Thymus (tissue), 11 donors: ENCODE results near the gene TMEM240. TPM values are rescaled to one million over a fixed set of nuclear protein-coding genes. Genes with fewer than 3 reads are reported as not detected.
"Not testable (repeated sequence)": the region's sequence is repeated elsewhere in the genome, so short reads cannot be mapped to it uniquely, and the experiment has no call there.

ENCODE experiments used
- DNase-seq, 9 donors: peaks; one replicate each; pipeline ENCODE4 v3.0.0-alpha.2; 2013; ENCODE audit warnings: low spot score in 9 of 9, low read depth in 6 of 9, missing footprints in 1 of 9
- H3K27ac ChIP-seq, 2 donors: one replicate each; pipeline ENCODE4 v1.5.1; 2013; ENCODE audit warnings: control low read depth in 1 of 2, low read depth in 1 of 2, low read length in 1 of 2, mild to moderate bottlenecking in 1 of 2, moderate library complexity in 1 of 2
- H3K27me3 ChIP-seq, 2 donors: one replicate each; pipeline ENCODE4 v1.5.1; 2013; ENCODE audit warnings: low read length in 1 of 2; ENCODE audit not compliant: control insufficient read depth in 2 of 2, insufficient read depth in 1 of 2
- H3K36me3 ChIP-seq, 2 donors: one replicate each; pipeline ENCODE4 v1.5.1; 2013; ENCODE audit warnings: low read length in 1 of 2, mild to moderate bottlenecking in 1 of 2, moderate library complexity in 1 of 2; ENCODE audit not compliant: control insufficient read depth in 2 of 2, insufficient read depth in 2 of 2
- H3K4me1 ChIP-seq, 2 donors: one replicate each; pipeline ENCODE4 v1.5.1; 2013; ENCODE audit warnings: low read length in 2 of 2; ENCODE audit not compliant: control insufficient read depth in 2 of 2, insufficient read depth in 2 of 2
- H3K4me3 ChIP-seq, 2 donors: one replicate each; pipeline ENCODE4 v1.5.1; 2013; ENCODE audit warnings: low read length in 2 of 2, control low read depth in 1 of 2, mild to moderate bottlenecking in 1 of 2
- H3K9me3 ChIP-seq, 2 donors: one replicate each; pipeline ENCODE4 v1.5.1; 2013; ENCODE audit warnings: low read length in 1 of 2, mild to moderate bottlenecking in 1 of 2; ENCODE audit not compliant: control insufficient read depth in 2 of 2, insufficient read depth in 1 of 2
- WGBS: extraction: QIAGEN DNeasy Blood & Tissue Kit; methylation state at CpG from one replicate; pipeline ENCODE4 v1.1.7; 2013; 5-methylcytosine and 5-hydroxymethylcytosine counted together
- polyA plus RNA-seq: library from polyadenylated mRNA; stranded (reverse); fragments of 200-250 nt; gene quantifications from one replicate; pipeline ENCODE4 v1.2.3, GENCODE V29; 2013
- total RNA-seq: library from RNA; stranded (reverse); fragments of 120-200 nt; gene quantifications from one replicate; pipeline ENCODE4 v1.2.4, GENCODE V29; 2013
- donor health status: healthy.

The TMEM240 gene
- total and polyA plus RNA-seq, 2 donors, result 0.42 to 2.8 TPM

- Histone ChIP-seq H3K27me3 (no peaks in the 10 kb centered on the region), H3K27ac (no peak overlapping the region), H3K36me3 (peaks cover 27 to 47% of the 10 kb centered on the region in 2 donors), H3K9me3 (peaks cover 1 to 18% of the 10 kb centered on the region in 2 donors), H3K4me3 (no peak overlapping the region), H3K4me1 (no peaks in the 10 kb centered on the region)
- WGBS, result 97% methylated on average over 4 of the region's 4 CpGs
- DNase-seq, result no peak
These were observed 8.5 kb downstream of the TMEM240 start for GRCh38 chr1:1531947-1532346.

GRCh38 chr1:1529936-1530335 is 10.5 kb downstream of the TMEM240 start:
- Histone ChIP-seq H3K9me3 (peaks cover 1 to 18% of the 10 kb centered on the region in 2 donors), H3K4me1 (no peaks in the 10 kb centered on the region), H3K36me3 (peaks cover 35 to 44% of the 10 kb centered on the region in 2 donors), H3K4me3 (no peak overlapping the region), H3K27ac (no peak overlapping the region), H3K27me3 (no peaks in the 10 kb centered on the region)
- WGBS, result 99% methylated on average over 8 of the region's 8 CpGs
- no peak for DNase-seq

- no peaks in the 10 kb centered on the region for H3K4me1 ChIP-seq
- H3K36me3 ChIP-seq, result peaks cover 36 to 42% of the 10 kb centered on the region in 2 donors
- H3K9me3 ChIP-seq, result peaks cover 1 to 18% of the 10 kb centered on the region in 2 donors
- H3K27me3 ChIP-seq, result no peaks in the 10 kb centered on the region
- no peak overlapping the region for H3K27ac ChIP-seq
- H3K4me3 ChIP-seq, result no peak overlapping the region
- WGBS, result 97% methylated on average over 17 of the region's 18 CpGs
- DNase-seq, result no peak
These were observed 11.1 kb downstream of the TMEM240 start for GRCh38 chr1:1529321-1529720.

- Histone ChIP-seq H3K27ac (no peak overlapping the region), H3K4me1 (no peaks in the 10 kb centered on the region), H3K27me3 (no peaks in the 10 kb centered on the region), H3K4me3 (no peak overlapping the region), H3K9me3 (peaks cover 1 to 18% of the 10 kb centered on the region in 2 donors), H3K36me3 (peaks cover 37 to 39% of the 10 kb centered on the region in 2 donors)
- no peak for DNase-seq
- WGBS, result 96% methylated on average over 37 of the region's 37 CpGs
These were observed 11.8 kb downstream of the TMEM240 start for GRCh38 chr1:1528301-1529267.

GRCh38 chr1:1527092-1527816 is 13.2 kb downstream of the TMEM240 start:
- Histone ChIP-seq H3K9me3 (peaks cover 1 to 18% of the 10 kb centered on the region in 2 donors), H3K4me1 (no peaks in the 10 kb centered on the region), H3K27ac (no peak overlapping the region), H3K27me3 (no peaks in the 10 kb centered on the region), H3K36me3 (peaks cover 33 to 39% of the 10 kb centered on the region in 2 donors), H3K4me3 (no peak overlapping the region)
- DNase-seq, result no peak
- WGBS, result 97% methylated on average over 31 of the region's 31 CpGs

- H3K4me1 ChIP-seq, H3K27ac ChIP-seq, DNase-seq, H3K4me3 ChIP-seq, H3K27me3 ChIP-seq: not testable (repeated sequence)
- WGBS, result 98% methylated on average over 17 of the region's 21 CpGs
- Histone ChIP-seq H3K9me3 (peaks cover 1 to 14% of the 10 kb centered on the region in 2 donors), H3K36me3 (peaks cover 35 to 42% of the 10 kb centered on the region in 2 donors)
These were observed 13.9 kb downstream of the TMEM240 start for GRCh38 chr1:1526476-1526875.

- H3K36me3 ChIP-seq, result peaks cover 39 to 43% of the 10 kb centered on the region in 2 donors
- WGBS, result 97% methylated on average over 25 of the region's 30 CpGs
- H3K4me3 ChIP-seq, H3K9me3 ChIP-seq, H3K27ac ChIP-seq, DNase-seq, H3K27me3 ChIP-seq, H3K4me1 ChIP-seq: not testable (repeated sequence)
These were observed 15.6 kb downstream of the TMEM240 start for GRCh38 chr1:1524750-1525383.

- not testable (repeated sequence) for H3K9me3 ChIP-seq, DNase-seq, H3K4me1 ChIP-seq, H3K27ac ChIP-seq, H3K4me3 ChIP-seq, H3K27me3 ChIP-seq
- WGBS, result 98% methylated on average over 17 of the region's 17 CpGs
- peaks cover 32 to 37% of the 10 kb centered on the region in 2 donors for H3K36me3 ChIP-seq
These were observed 16.8 kb downstream of the TMEM240 start for GRCh38 chr1:1523651-1524050.
